Spinal cord (tissue), 10 donors: ENCODE measurements around the gene CD63. TPM values are rescaled to one million over a fixed set of nuclear protein-coding genes. Genes with fewer than 3 reads are reported as not detected.

ENCODE experiments used
- DNase-seq, 6 donors: peaks; one replicate each; pipeline versions ENCODE4 v3.0.0 to v3.0.0-alpha.2; 2013 to 2015; ENCODE audit warnings: low spot score in 6 of 6, low read depth in 4 of 6
- H3K27ac ChIP-seq: one replicate; pipeline ENCODE4 v1.5.1; 2013; ENCODE audit warnings: low read depth, low read length, control low read depth
- H3K27me3 ChIP-seq: one replicate; pipeline ENCODE4 v1.6.1; 2013; ENCODE audit warnings: low read length; ENCODE audit not compliant: control insufficient read depth, insufficient read depth
- H3K36me3 ChIP-seq: one replicate; pipeline ENCODE4 v1.6.1; 2013; ENCODE audit warnings: low read length; ENCODE audit not compliant: control insufficient read depth, insufficient read depth
- H3K4me1 ChIP-seq: one replicate; pipeline ENCODE4 v1.6.1; 2013; ENCODE audit warnings: low read length; ENCODE audit not compliant: control insufficient read depth, insufficient read depth
- H3K4me3 ChIP-seq: one replicate; pipeline ENCODE4 v1.5.1; 2013; ENCODE audit warnings: low read depth, low read length, control low read depth
- H3K9me3 ChIP-seq: one replicate; pipeline ENCODE4 v1.6.1; 2013; ENCODE audit warnings: low read length; ENCODE audit not compliant: control insufficient read depth, insufficient read depth
- WGBS: methylation state at CpG from one replicate; pipeline ENCODE4 v1.1.5; 2013; ENCODE audit warnings: missing lambda C conversion rate; ENCODE audit not compliant: insufficient coverage; 5-methylcytosine and 5-hydroxymethylcytosine counted together
- polyA plus RNA-seq, 2 donors: library from polyadenylated mRNA; unstranded; fragments of 120-200 nt; gene quantifications; one replicate each; pipeline ENCODE4 v1.2.1, GENCODE V29; 2013; ENCODE audit not compliant: insufficient read length in 2 of 2
- total RNA-seq, 2 donors: library from RNA; depleted of rRNA in 1 of 2; stranded (reverse); fragments of 120-200 nt in 1 of 2; fragments of >200 nt in 1 of 2; gene quantifications; one replicate each; pipeline versions ENCODE4 v1.2.3 to v1.2.4, GENCODE V29; 2013 to 2014
- donor health status: healthy.

Gene CD63
- total and polyA plus RNA-seq, 4 donors, result 419 to 943 (median 530) TPM

GRCh38 chr12:55694188-55694515 lies 34.7 kb downstream of the CD63 start:
- Histone ChIP-seq H3K36me3 (peaks cover 65% of the 10 kb centered on the region), H3K4me3 (no peak overlapping the region), H3K27ac (no peak overlapping the region), H3K4me1 (no peaks in the 10 kb centered on the region), H3K9me3 (no peaks in the 10 kb centered on the region), H3K27me3 (no peaks in the 10 kb centered on the region)
- DNase-seq, result no peak
- WGBS, result 93% methylated on average over 3 of the region's 7 CpGs

- Histone ChIP-seq H3K36me3 (peaks cover 63% of the 10 kb centered on the region), H3K4me1 (no peaks in the 10 kb centered on the region), H3K4me3 (no peak overlapping the region), H3K9me3 (no peaks in the 10 kb centered on the region), H3K27ac (no peak overlapping the region), H3K27me3 (no peaks in the 10 kb centered on the region)
- 87% methylated on average over 4 of the region's 7 CpGs for WGBS
- DNase-seq, result no peak
These were observed 35.3 kb downstream of the CD63 start for GRCh38 chr12:55693323-55694187.

GRCh38 chr12:55692631-55693322 lies 36.0 kb downstream of the CD63 start:
- no peaks in the 10 kb centered on the region for H3K9me3 ChIP-seq
- DNase-seq, result no peak
- H3K36me3 ChIP-seq, result peaks cover 61% of the 10 kb centered on the region
- H3K27ac ChIP-seq, result no peak overlapping the region
- 91% methylated on average over 8 of the region's 12 CpGs for WGBS
- no peak overlapping the region for H3K4me3 ChIP-seq
- H3K27me3 ChIP-seq, result no peaks in the 10 kb centered on the region
- no peaks in the 10 kb centered on the region for H3K4me1 ChIP-seq

- H3K4me3 ChIP-seq, result no peak overlapping the region
- 94% methylated on average over 10 of the region's 16 CpGs for WGBS
- no peaks in the 10 kb centered on the region for H3K27me3 ChIP-seq
- H3K4me1 ChIP-seq, result no peaks in the 10 kb centered on the region
- H3K9me3 ChIP-seq, result no peaks in the 10 kb centered on the region
- H3K27ac ChIP-seq, result no peak overlapping the region
- DNase-seq, result no peak
- peaks cover 45% of the 10 kb centered on the region for H3K36me3 ChIP-seq
These were observed 39.8 kb downstream of the CD63 start for GRCh38 chr12:55688716-55689655.

GRCh38 chr12:55687746-55688145 lies 41.1 kb downstream of the CD63 start:
- H3K27me3 ChIP-seq, result no peaks in the 10 kb centered on the region
- H3K36me3 ChIP-seq, result peaks cover 34% of the 10 kb centered on the region
- no peak overlapping the region for H3K27ac ChIP-seq
- H3K9me3 ChIP-seq, result no peaks in the 10 kb centered on the region
- H3K4me3 ChIP-seq, result no peak overlapping the region
- DNase-seq, result no peak
- H3K4me1 ChIP-seq, result no peaks in the 10 kb centered on the region

- DNase-seq, result no peak
- Histone ChIP-seq H3K27me3 (peaks cover 4% of the 10 kb centered on the region), H3K4me3 (no peak overlapping the region), H3K27ac (no peak overlapping the region), H3K4me1 (peaks cover 6% of the 10 kb centered on the region), H3K9me3 (no peaks in the 10 kb centered on the region), H3K36me3 (peaks cover 30% of the 10 kb centered on the region)
- 95% methylated on average over 9 of the region's 9 CpGs for WGBS
These were observed 42.3 kb downstream of the CD63 start for GRCh38 chr12:55686366-55687010.

- Histone ChIP-seq H3K9me3 (no peaks in the 10 kb centered on the region), H3K27ac (no peak overlapping the region), H3K27me3 (peaks cover 4% of the 10 kb centered on the region), H3K4me1 (peaks cover 10% of the 10 kb centered on the region), H3K36me3 (peaks cover 30% of the 10 kb centered on the region), H3K4me3 (no peak overlapping the region)
- WGBS, result 89% methylated on average over 5 of the region's 5 CpGs
- DNase-seq, result no peak
These were observed 43.1 kb downstream of the CD63 start for GRCh38 chr12:55685671-55686070.

- H3K27ac ChIP-seq, result no peak overlapping the region
- H3K4me1 ChIP-seq, result peaks cover 10% of the 10 kb centered on the region
- no peak overlapping the region for H3K4me3 ChIP-seq
- peaks cover 30% of the 10 kb centered on the region for H3K36me3 ChIP-seq
- H3K9me3 ChIP-seq, result no peaks in the 10 kb centered on the region
- peaks cover 4% of the 10 kb centered on the region for H3K27me3 ChIP-seq
- DNase-seq, result no peak
- WGBS, result 97% methylated on average over 13 of the region's 20 CpGs
These were observed 43.9 kb downstream of the CD63 start for GRCh38 chr12:55684761-55685370.

GRCh38 chr12:55683676-55684075 lies 45.1 kb downstream of the CD63 start:
- H3K27ac ChIP-seq, result no peak overlapping the region

More at GRCh38 chr12:55683676-55684075, 45.1 kb downstream of the CD63 start:
- no peak for DNase-seq
- peaks cover 28% of the 10 kb centered on the region for H3K36me3 ChIP-seq
- 91% methylated on average over 5 of the region's 7 CpGs for whole genome bisulfite sequencing
- peaks cover 4% of the 10 kb centered on the region for H3K27me3 ChIP-seq
- H3K4me3 ChIP-seq, result no peak overlapping the region
- H3K9me3 ChIP-seq, result no peaks in the 10 kb centered on the region
- peaks cover 10% of the 10 kb centered on the region for H3K4me1 ChIP-seq
